ENCODE data around the gene DBN1.

Gene DBN1

GRCh38 chr5:177473443-177474001 lies at the start of gene DBN1:
Gene DBN1 (minus strand): TSS chr5:177473634. CDS start chr5:177473521, 113 bp downstream.
- DNase-seq: peak in 1 of 2 experiments; percentile 28

- DNase-seq: no peak
Observed at GRCh38 chr5:177520916-177521513, 47.6 kb upstream of the DBN1 start.

GRCh38 chr5:177520271-177520670 lies 46.8 kb upstream of the DBN1 start:
- no peak for DNase-seq

GRCh38 chr5:177519463-177520235 lies 46.2 kb upstream of the DBN1 start:
- DNase-seq: no peak

- DNase-seq: peak; percentile 98 to 99
Observed at GRCh38 chr5:177516601-177517568, 43.5 kb upstream of the DBN1 start, which contains the start of gene DDX41. Gene DDX41 (minus strand): TSS chr5:177516961. CDS start chr5:177516945, 16 bp downstream.

- DNase-seq: no peak
Observed at GRCh38 chr5:177515580-177515979, 42.1 kb upstream of the DBN1 start.

GRCh38 chr5:177514541-177514940 lies 41.1 kb upstream of the DBN1 start:
- no peak for DNase-seq

- no peak for DNase-seq
Observed at GRCh38 chr5:177513500-177513899, 40.1 kb upstream of the DBN1 start.

- DNase-seq: no peak
Observed at GRCh38 chr5:177512736-177513380, 39.4 kb upstream of the DBN1 start.

GRCh38 chr5:177511796-177512675 lies 38.6 kb upstream of the DBN1 start:
- DNase-seq: no peak

- DNase-seq: no peak
Observed at GRCh38 chr5:177511181-177511580, 37.7 kb upstream of the DBN1 start.

- peak; percentile 71 to 85 for DNase-seq
Observed at GRCh38 chr5:177510567-177511053, 37.2 kb upstream of the DBN1 start.

GRCh38 chr5:177509991-177510566 lies 36.6 kb upstream of the DBN1 start:
- DNase-seq: peak in 1 of 2 experiments; percentile 47

- DNase-seq: peak; percentile 34 to 49
Observed at GRCh38 chr5:177509381-177509951, 36.0 kb upstream of the DBN1 start, which contains the start of gene DOK3. Gene DOK3 (minus strand): TSS chr5:177509826. CDS start chr5:177509540, 286 bp downstream.

- peak; percentile 68 to 83 for DNase-seq
Observed at GRCh38 chr5:177508837-177509236, 35.4 kb upstream of the DBN1 start.

- no peak for DNase-seq
Observed at GRCh38 chr5:177508221-177508611, 34.8 kb upstream of the DBN1 start.

GRCh38 chr5:177507596-177508220 lies 34.3 kb upstream of the DBN1 start:
- peak; percentile 50 to 62 for DNase-seq

- DNase-seq: peak in 1 of 2 experiments; percentile 47
Observed at GRCh38 chr5:177507165-177507564, 33.7 kb upstream of the DBN1 start.

GRCh38 chr5:177505075-177505474 lies 31.6 kb upstream of the DBN1 start:
- DNase-seq: no peak
